Natural killer cell (primary cell): Measurements from ENCODE around the gene KCNMB2. TPM values are rescaled to one million over a fixed set of nuclear protein-coding genes. Genes with fewer than 3 reads are reported as not detected.

Experiments
- ATAC-seq, 3 donors: fragments of 150-1000 bp in 2 of 3; fragments of 200-7000 bp in 1 of 3; cut with Tn5 transposase; 1 replicate in 1 of 3; 2 replicates in 2 of 3; pipeline ENCODE4 v1.10.0; 2021; ENCODE audit warnings: mild to moderate bottlenecking in 2 of 3, moderate library complexity in 2 of 3
- DNase-seq, 2 donors: peaks; one replicate each; pipeline versions ENCODE4 v3.0.0 to v3.0.0-alpha.2; 2013 to 2021; ENCODE audit warnings: mixed read lengths in 1 of 2
- H3K27ac ChIP-seq: one replicate; pipeline ENCODE4 v1.5.1; 2013; ENCODE audit warnings: mild to moderate bottlenecking, low read length
- H3K27me3 ChIP-seq: one replicate; pipeline ENCODE4 v1.6.1; 2013; ENCODE audit warnings: low read length; ENCODE audit not compliant: control insufficient read depth, insufficient read depth
- H3K36me3 ChIP-seq: one replicate; pipeline ENCODE4 v1.6.1; 2013; ENCODE audit warnings: low read length; ENCODE audit not compliant: control insufficient read depth, insufficient read depth
- H3K4me1 ChIP-seq: one replicate; pipeline ENCODE4 v1.6.1; 2013; ENCODE audit warnings: low read length; ENCODE audit not compliant: control insufficient read depth, insufficient read depth
- H3K4me3 ChIP-seq: one replicate; pipeline ENCODE4 v1.5.1; 2013; ENCODE audit warnings: low read length
- H3K9me3 ChIP-seq: one replicate; pipeline ENCODE4 v1.6.1; 2013; ENCODE audit warnings: low read length; ENCODE audit not compliant: control insufficient read depth, insufficient read depth
- H3K27ac Mint-ChIP-seq, 2 donors: one replicate each; pipeline ENCODE4 v1.8.0; 2022; ENCODE audit warnings: mild to moderate bottlenecking in 2 of 2, mixed read lengths in 2 of 2, moderate library complexity in 1 of 2
- H3K27me3 Mint-ChIP-seq, 2 donors: one replicate each; pipeline ENCODE4 v1.8.0; 2022; ENCODE audit warnings: low read depth in 2 of 2, mixed read lengths in 2 of 2
- H3K36me3 Mint-ChIP-seq: one replicate; pipeline ENCODE4 v1.8.0; 2022; ENCODE audit warnings: mixed read lengths
- H3K4me1 Mint-ChIP-seq, 2 donors: one replicate each; pipeline ENCODE4 v1.8.0; 2022; ENCODE audit warnings: mixed read lengths in 2 of 2
- H3K4me3 Mint-ChIP-seq: one replicate; pipeline ENCODE4 v1.8.0; 2022; ENCODE audit warnings: mild to moderate bottlenecking, moderate library complexity, mixed read lengths
- H3K9me3 Mint-ChIP-seq, 2 donors: one replicate each; pipeline ENCODE4 v1.8.0; 2022; ENCODE audit warnings: mixed read lengths in 2 of 2
- WGBS: methylation state at CpG from one replicate; pipeline ENCODE4 v1.1.7; 2013; ENCODE audit warnings: missing lambda C conversion rate; ENCODE audit not compliant: insufficient coverage; 5-methylcytosine and 5-hydroxymethylcytosine counted together
- intact Hi-C: fragments of 100-400 bp; cut with micrococcal nuclease; formaldehyde crosslinking; loops from one replicate; pipeline ENCODE4 v1.14.2; 2022
- total RNA-seq, 4 donors: library from RNA; stranded (reverse); fragments of 120-200 nt in 1 of 4; gene quantifications; one replicate each; pipeline versions ENCODE4 v1.2.3 to v1.2.4, GENCODE V29; 2013 to 2022
- TF ChIP-seq, protein P1 (sequence below): fragments of 200-600 bp; IDR thresholded peaks from one replicate; pipeline ENCODE4 v1.8.0; 2022; ENCODE audit warnings: antibody characterized with exemption

The KCNMB2 gene
- total RNA-seq, 3 donors from 2014 or later (not counting 1 experiment from before 2014, with no cell fraction given), result not detected

GRCh38 chr3:178765472-178765871, 229.2 kb downstream of the KCNMB2 start:
- no peaks in the 10 kb centered on the region for H3K4me1 Mint-ChIP-seq
- no peak for ATAC-seq
- Histone ChIP-seq H3K36me3 (no peaks in the 10 kb centered on the region), H3K9me3 (no peaks in the 10 kb centered on the region), H3K4me1 (no peaks in the 10 kb centered on the region), H3K27ac (no peak overlapping the region), H3K4me3 (no peak overlapping the region), H3K27me3 (no peaks in the 10 kb centered on the region)
- H3K4me3 Mint-ChIP-seq, result no peak overlapping the region
- H3K9me3 Mint-ChIP-seq, result peaks cover 12 to 23% of the 10 kb centered on the region in 2 donors
- intact Hi-C loops, result no loop called here
- H3K36me3 Mint-ChIP-seq, result no peaks in the 10 kb centered on the region
- no peak for DNase-seq
- TF ChIP-seq, protein P1, sequence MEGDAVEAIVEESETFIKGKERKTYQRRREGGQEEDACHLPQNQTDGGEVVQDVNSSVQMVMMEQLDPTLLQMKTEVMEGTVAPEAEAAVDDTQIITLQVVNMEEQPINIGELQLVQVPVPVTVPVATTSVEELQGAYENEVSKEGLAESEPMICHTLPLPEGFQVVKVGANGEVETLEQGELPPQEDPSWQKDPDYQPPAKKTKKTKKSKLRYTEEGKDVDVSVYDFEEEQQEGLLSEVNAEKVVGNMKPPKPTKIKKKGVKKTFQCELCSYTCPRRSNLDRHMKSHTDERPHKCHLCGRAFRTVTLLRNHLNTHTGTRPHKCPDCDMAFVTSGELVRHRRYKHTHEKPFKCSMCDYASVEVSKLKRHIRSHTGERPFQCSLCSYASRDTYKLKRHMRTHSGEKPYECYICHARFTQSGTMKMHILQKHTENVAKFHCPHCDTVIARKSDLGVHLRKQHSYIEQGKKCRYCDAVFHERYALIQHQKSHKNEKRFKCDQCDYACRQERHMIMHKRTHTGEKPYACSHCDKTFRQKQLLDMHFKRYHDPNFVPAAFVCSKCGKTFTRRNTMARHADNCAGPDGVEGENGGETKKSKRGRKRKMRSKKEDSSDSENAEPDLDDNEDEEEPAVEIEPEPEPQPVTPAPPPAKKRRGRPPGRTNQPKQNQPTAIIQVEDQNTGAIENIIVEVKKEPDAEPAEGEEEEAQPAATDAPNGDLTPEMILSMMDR, result no peak
- no peak overlapping the region for H3K27ac Mint-ChIP-seq
- no peaks in the 10 kb centered on the region for H3K27me3 Mint-ChIP-seq
- WGBS, result 76% methylated on average over 5 of the region's 6 CpGs

DNA sequence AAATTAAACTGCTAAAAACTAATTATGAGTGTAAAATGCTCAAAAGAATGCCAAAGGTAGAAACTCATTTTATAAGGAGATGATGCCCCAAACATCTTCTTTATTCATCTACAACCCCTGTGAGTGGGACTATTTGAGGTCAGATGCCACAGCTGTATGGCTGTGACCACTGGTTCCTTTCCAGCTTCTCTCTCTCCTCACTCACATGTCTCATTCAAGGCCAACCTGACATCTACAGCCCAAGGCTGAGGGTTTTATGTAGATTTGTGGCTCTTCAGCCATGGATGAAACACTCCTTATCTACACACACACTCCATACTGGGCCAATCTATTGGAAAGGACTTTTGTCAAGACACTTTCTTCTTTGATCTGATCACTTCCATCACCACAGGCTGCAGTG, 231.3 kb downstream of the KCNMB2 start:
- no peaks in the 10 kb centered on the region for H3K4me1 Mint-ChIP-seq
- TF ChIP-seq, protein P1, result no peak
- Histone ChIP-seq H3K27me3 (no peaks in the 10 kb centered on the region), H3K4me1 (no peaks in the 10 kb centered on the region), H3K36me3 (no peaks in the 10 kb centered on the region), H3K9me3 (no peaks in the 10 kb centered on the region), H3K4me3 (no peak overlapping the region), H3K27ac (no peak overlapping the region)
- DNase-seq (no peak), ATAC-seq (no peak)
- H3K27ac Mint-ChIP-seq, result no peak overlapping the region
- H3K27me3 Mint-ChIP-seq, result no peaks in the 10 kb centered on the region
- no peak overlapping the region for H3K4me3 Mint-ChIP-seq
- intact Hi-C loops, result no loop called here
- H3K9me3 Mint-ChIP-seq, result peaks cover 18 to 25% of the 10 kb centered on the region in 2 donors
- no peaks in the 10 kb centered on the region for H3K36me3 Mint-ChIP-seq

DNA sequence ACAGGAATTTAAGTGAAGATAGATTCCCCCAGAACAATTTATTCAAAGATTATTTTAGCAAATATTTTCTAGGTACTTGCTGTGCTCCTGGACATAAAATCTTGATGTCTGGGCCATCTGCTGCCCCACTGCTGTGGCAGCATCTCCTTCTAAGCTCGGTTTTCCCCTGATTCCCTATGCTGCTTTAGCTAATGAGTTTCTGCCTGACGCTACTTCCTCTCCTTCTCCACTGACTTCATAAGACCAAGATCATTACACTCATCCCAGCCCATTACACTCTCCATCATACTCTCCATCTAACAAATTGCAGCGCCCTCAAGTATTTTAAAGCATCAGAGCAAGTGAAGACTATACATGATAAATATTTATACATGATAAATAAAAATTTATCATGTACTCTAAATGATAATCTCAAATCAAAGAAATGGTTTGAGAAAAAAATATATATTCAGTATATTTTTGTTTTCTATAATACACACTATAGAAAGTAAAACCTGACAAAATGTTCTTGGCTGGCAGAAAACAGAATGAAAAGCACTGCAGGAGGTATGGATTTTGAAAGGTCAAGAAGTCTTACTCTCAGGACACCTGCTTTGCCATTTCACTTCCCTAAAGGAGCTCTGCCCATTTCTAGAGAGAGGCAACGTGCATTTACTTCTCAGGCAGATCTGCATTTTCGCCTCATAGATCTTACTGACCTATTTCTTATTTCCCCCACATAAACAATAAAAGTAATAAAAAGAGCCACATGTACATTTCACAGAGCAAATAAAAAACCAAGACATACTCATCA, 232.0 kb downstream of the KCNMB2 start:
- no peaks in the 10 kb centered on the region for H3K4me1 ChIP-seq
- H3K9me3 Mint-ChIP-seq, result peaks cover 16 to 19% of the 10 kb centered on the region in 2 donors
- H3K36me3 Mint-ChIP-seq, result no peaks in the 10 kb centered on the region
- H3K27ac ChIP-seq, result no peak overlapping the region
- intact Hi-C loops, result no loop called here
- no peak overlapping the region for H3K27ac Mint-ChIP-seq
- no peaks in the 10 kb centered on the region for H3K4me1 Mint-ChIP-seq
- DNase-seq (no peak), ATAC-seq (no peak)
- H3K4me3 Mint-ChIP-seq, result no peak overlapping the region
- WGBS, result 74% methylated on average over 4 of the region's 5 CpGs
- no peaks in the 10 kb centered on the region for H3K9me3 ChIP-seq
- TF ChIP-seq, protein P1, result no peak
- no peak overlapping the region for H3K4me3 ChIP-seq
- H3K27me3 Mint-ChIP-seq, result no peaks in the 10 kb centered on the region
- H3K27me3 ChIP-seq, result no peaks in the 10 kb centered on the region
- H3K36me3 ChIP-seq, result no peaks in the 10 kb centered on the region

DNA sequence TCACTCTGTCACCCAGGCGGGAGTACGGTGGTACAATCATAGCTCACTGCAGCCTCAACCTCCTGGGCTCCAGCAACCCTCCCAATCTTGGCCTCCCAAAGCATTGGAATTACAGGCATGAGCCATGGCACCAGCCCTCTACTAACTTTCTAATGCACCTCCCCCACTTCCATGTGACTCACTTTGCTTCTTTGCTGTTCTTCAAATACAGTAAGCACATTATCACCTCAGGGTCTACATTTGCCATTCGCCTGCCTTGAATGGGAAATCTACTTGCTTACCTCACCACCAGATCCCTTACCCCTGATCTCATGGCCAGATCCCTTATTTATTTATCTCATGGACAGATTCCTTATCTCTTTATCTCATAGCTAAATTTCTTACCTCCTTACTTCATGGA, 235.3 kb downstream of the KCNMB2 start:
- H3K36me3 Mint-ChIP-seq, result no peaks in the 10 kb centered on the region

More for the DNA sequence above, 235.3 kb downstream of the KCNMB2 start:
- H3K9me3 ChIP-seq, result no peaks in the 10 kb centered on the region
- intact Hi-C loops, result no loop called here
- no peak overlapping the region for H3K4me3 ChIP-seq
- Mint-ChIP-seq H3K9me3 (peaks cover 16 to 28% of the 10 kb centered on the region in 2 donors), H3K4me1 (no peaks in the 10 kb centered on the region), H3K27me3 (no peaks in the 10 kb centered on the region), H3K27ac (no peak overlapping the region), H3K4me3 (no peak overlapping the region)
- no peaks in the 10 kb centered on the region for H3K4me1 ChIP-seq
- TF ChIP-seq, protein P1, result no peak
- ATAC-seq (no peak), DNase-seq (no peak)
- 90% methylated on average over 3 of the region's 3 CpGs for WGBS
- H3K27ac ChIP-seq, result no peak overlapping the region
- no peaks in the 10 kb centered on the region for H3K27me3 ChIP-seq
- H3K36me3 ChIP-seq, result no peaks in the 10 kb centered on the region
